ENCODE results near the gene SAA1.
"Not testable (repeated sequence)": the region's sequence is repeated elsewhere in the genome, so short reads cannot be mapped to it uniquely, and the experiment has no call there.

SAA1 gene

DNA sequence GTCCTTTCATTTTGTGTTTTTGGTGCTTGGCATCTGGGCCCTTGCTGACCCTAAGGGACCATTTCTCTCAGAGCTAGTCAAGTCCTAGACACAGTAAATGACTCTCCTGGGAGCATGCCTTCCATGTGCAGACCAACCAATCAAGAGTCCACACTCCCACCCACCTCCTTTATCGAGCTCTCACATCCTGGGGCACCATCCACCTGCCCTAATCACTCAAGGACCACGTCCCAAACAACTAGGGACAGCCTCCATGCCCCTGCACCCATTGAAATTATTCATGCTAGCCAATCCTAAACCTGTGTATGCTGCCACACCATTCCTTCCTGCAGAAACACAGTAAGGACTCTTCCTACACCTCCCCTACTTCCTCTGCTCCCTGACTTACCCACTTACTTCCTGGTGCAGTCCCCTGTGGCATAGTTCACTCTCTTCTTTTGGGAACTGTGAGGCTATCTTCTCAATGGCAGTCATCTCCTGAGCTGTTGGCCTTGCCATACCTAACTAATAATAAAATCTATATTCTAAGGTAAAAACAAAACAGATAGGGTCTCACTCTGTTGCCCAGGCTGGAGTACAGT, 11.2 kb upstream of the SAA1 start:
- no peak overlapping the region for H3K4me3 ChIP-seq (ENCODE audit: low read depth, low read length)

DNA sequence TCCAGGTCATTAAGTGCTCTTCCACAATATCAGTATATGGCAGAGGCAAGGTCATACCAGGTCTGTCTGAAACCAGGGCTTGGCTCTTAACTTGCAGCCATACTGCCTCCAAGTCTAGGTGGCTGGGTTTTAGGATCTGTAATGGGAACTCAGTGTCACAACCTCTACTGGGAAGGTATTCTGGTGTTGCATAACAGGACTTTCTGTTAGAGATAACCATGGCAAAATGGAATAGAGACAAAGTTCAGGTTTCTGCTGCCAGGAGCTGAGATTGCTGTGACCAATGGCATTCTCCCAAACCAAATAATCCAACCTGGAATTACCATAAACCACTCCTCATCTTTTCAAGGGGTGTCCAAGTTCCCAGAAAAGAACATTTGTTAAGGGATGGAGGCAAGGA, 6.8 kb upstream of the SAA1 start:
- H3K4me3 ChIP-seq (ENCODE audit: low read depth, low read length) = no peak overlapping the region

DNA sequence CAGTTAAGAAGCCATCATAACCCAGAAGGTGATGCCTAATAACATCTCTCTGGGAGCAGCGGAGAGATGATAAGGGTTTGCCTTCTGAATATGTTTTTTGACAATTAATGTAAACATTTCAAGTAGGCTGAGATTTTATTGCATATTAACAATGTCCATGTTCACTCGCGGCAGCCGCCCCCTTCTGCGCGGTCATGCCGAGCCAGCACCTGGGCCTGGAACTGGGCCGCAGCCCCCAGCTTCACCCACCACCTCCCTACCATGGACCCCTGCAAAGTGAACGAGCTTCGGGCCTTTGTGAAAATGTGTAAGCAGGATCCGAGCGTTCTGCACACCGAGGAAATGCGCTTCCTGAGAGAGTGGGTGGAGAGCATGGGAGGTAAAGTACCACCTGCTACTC, 4.3 kb upstream of the SAA1 start:
- H3K4me3 ChIP-seq (ENCODE audit: low read depth, low read length) = no peak overlapping the region

DNA sequence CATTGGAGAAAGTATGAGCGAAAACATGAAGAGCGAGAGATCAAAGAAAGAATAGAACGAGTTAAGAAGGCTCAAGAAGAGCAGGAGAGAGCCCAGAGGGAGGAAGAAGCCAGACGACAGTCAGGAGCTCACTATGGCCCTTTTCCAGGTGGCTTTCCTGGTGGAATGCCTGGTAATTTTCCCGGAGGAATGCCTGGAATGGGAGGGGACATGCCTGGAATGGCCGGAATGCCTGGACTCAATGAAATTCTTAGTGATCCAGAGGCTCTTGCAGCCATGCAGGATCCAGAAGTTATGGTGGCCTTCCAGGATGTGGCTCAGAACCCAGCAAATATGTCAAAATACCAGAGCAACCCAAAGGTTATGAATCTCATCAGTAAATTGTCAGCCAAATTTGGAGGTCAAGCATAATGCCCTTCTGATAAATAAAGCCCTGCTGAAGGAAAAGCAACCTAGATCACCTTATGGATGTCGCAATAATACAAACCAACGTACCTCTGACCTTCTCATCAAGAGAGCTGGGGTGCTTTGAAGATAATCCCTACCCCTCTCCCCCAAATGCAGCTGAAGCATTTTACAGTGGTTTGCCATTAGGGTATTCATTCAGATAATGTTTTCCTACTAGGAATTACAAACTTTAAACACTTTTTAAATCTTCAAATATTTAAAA, 3.2 kb upstream of the SAA1 start:
- not testable (repeated sequence) for H3K4me3 ChIP-seq (ENCODE audit: low read depth, low read length)

DNA sequence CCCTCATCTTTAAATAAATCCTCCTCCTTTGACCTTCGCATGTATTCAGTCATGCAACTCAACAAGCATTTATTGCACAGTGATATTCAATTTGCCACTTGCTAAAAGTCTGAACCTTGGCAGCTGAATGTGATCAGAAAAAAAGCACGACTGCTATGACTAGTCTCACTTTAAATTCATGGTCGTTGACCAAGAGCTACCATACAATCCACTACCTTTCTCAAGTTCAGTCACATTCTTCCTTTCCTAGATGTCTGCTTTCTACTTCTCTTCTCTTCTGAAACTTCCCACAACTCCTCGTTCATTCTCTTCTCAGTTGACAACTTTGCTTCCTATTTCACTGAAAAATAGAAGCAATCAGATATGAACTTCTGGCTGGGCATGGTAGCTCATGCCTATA, 2.0 kb upstream of the SAA1 start:
- no peak overlapping the region for H3K4me3 ChIP-seq (ENCODE audit: low read depth, low read length)

DNA sequence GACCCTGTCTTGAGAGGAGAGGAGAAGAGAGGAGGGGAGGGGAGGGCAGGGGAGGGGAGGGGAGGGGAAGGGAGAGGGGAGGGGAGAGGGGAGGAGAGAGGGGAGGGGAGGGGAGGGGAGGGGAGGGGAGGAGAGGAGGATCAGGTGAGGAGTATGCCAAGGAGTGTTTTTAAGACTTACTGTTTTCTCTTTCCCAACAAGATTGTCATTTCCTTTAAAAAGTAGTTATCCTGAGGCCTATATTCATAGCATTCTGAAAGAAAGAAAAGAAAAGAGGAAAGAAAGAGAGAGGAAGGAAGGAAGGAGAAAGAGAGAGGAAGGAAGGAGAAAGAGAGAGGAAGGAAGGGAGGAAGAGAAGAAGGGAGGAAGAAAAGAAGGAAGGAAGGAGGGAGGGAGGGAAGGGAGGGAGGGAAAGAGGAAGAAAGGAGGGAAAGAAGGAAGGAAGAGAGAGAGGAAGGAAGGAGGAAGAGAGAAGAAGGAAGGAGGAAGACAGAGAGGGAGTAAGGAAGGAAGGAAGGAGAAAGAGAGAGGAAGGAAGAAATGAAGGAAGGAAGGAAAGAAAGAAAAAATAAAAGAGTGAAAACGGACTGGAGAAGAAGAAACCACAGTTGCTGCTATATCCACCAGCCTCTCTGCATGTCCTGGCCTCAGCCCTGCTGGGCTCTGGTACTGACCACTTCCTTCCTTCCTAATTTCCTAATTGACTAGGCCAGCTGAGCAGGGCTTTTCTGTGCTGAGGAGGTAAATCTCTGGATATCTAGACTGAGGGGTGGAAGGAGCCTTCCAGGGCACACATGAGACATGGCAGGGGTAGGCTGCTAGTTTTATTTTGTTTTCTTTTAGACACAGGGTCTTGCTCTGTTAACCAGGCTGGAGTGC, 1.1 kb upstream of the SAA1 start:
- no peak overlapping the region for H3K4me3 ChIP-seq (ENCODE audit: low read depth, low read length)

DNA sequence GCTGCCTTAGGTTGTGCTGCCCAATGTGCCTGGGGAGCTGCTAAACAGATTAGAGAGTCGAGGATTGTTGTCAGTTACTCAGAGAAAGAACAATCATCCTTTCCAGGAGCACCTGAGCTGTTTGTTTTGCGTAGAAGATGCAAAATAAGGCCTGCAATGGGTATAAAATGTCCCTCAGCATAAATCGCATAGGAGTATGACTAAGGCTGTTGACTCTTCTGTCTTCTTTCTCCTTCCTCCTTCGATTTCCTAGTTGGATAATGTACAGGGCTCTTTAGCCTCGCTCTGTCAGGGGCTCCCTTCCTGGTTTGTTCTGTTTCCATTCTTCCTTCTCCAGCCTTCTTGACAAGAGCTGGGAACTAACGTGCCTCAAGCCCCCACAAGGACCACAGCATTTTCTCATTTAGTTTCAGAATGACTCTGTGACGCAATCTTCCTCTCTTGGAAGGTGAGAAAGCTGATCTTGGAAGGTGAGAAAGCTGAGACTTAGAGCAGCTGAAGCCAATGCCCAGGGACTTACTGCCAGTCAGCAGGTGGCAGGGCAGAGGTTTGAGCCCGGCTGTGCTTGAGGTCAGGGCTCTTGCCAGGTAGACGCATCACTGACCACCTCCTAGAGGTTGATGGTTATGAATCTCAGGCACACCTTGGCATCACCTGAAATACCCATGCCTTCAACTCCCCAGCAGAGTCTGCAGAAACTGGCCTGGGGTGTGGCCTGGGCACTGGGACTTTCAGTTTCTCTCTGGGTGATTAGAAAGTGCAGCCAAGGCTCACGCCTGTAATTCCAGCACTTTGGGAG, 1.5 kb downstream of the SAA1 start:
- not testable (repeated sequence) for H3K4me3 ChIP-seq (ENCODE audit: low read depth, low read length)

DNA sequence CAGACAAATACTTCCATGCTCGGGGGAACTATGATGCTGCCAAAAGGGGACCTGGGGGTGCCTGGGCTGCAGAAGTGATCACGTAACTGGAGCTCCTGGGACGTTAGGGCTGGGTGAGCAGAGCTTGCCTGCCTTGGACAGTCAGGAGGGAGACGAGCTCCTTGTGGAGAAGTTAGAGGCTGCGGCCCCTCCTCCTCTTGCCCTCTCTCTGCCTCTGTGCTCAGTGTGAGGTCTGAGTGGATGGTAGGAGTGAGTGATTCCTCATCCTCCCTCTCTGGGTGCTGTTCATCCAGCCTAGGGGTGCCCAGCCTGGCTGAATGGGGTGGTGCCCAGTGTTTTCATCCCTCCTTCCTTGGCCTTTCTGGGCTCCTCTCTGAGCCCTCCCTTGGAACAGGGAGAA, 3.2 kb downstream of the SAA1 start:
- H3K4me3 ChIP-seq (ENCODE audit: low read depth, low read length) = not testable (repeated sequence)

DNA sequence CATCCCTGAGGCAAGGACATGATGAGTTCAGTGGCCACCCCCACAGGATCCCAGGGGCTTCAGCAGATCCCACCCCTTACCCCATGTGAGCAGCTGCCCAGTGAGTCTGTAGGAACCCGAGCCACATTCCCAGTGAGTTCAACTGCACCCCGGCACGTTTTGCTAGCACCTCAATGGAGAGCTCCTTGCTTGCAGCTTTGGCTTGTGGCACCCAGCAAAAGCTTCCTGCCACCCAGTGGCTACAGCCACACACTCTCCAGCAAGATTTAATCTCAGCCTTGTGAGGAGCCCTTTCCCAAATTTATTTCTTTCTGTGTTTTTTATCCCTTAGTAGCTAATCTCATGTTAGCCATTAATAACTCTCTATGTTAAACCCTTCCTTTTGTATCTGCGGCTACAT, 4.0 kb downstream of the SAA1 start:
- H3K4me3 ChIP-seq (ENCODE audit: low read depth, low read length) = no peak overlapping the region

DNA sequence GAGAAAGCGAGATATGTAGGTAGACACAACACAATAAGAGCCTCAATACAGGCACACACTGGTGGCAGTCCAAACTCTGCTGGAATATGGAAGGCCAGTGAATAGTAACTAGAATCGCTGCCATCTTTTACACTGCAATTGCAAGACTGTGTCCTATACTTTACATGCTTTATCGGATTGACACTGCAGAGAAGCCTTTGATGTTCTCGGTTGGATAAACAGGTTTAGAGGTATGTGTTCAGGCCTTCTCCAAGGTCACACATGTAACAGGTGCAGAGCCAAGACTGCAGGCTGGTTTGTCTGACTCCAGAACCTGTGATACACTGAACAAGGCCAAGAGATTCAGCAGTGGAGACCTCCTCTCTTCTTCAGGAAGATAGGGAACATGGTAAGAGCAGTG, 5.1 kb downstream of the SAA1 start:
- H3K4me3 ChIP-seq (ENCODE audit: low read depth, low read length) = no peak overlapping the region

DNA sequence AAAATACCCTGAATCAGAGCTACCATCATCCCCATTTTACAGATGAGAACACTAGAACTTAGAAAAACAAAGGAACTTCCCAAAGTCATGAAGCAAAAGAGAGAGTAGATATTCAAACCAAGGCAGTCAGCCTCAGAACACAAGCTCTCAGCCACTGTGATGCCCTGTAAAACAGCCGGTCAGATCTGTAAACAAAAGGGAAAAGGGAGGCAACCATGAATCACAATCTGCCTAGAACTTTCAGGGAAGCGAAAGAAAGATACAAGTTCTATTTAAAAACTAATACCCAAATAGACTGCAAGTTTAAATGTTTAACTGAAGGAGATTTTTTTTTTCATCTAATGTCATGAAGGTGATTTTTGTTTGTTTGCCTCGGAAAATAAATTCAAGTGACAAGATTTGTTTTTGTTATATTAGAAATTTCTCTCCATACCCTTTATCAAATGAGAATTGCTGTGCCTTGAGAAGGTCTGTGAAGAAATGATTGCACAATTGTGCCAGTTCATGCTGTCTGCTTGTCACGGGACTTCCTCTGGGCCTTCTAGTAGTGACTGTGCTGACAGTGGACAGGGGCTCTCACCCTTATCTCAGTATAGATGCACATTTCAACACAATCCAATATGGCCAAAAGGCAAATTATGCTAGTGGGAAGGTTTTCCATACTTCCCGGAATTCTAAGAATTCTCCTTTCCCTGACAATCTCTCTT, 11.7 kb downstream of the SAA1 start:
- H3K4me3 ChIP-seq (ENCODE audit: low read depth, low read length) = no peak overlapping the region

DNA sequence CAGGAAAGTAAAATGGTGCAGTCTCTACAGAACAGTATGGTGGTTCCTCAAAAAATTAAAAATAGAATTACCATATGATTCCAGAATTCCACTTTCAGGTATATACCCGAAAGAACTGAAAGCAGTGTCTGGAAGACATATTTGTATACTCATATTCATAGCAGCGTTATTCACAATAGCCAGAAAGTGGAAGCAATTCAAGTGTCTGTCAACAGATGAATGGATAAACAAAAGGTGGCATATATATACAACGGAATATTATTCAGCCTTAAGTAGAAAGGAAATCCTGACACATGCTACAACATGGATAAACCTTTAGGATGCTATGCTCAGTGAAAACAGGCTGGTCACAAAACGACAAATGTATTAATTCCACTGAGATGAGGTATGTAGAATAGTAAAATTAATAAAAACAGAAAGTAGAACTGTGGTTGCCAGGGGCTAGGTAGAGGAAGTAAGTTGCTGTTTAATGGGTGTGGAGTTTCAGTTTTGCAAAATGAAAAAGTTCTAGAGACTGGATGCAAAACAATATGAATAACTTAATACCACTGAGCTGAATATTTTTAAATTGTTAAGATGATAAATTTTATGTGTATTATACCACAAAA, 14.5 kb downstream of the SAA1 start:
- no peak overlapping the region for H3K4me3 ChIP-seq (ENCODE audit: low read depth, low read length)

DNA sequence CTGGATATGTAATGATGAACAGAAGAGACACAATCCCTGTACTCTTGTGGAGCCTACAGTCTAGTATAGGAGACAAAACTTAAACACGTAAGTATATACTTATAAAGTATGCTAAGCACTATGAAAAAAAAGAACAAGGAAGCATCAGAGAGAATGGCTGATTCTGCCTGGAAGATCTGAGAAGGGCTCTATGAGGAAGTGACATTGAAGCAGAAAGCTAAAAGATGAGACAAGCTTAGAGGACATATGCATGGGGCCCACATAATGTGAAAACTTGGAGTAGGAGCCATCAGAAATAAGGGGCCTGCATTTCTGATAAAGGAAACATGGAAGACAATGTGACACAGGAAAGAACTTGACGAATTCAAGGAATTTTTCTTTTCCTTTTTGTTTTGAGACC, 16.6 kb downstream of the SAA1 start:
- H3K4me3 ChIP-seq (ENCODE audit: low read depth, low read length) = no peak overlapping the region

DNA sequence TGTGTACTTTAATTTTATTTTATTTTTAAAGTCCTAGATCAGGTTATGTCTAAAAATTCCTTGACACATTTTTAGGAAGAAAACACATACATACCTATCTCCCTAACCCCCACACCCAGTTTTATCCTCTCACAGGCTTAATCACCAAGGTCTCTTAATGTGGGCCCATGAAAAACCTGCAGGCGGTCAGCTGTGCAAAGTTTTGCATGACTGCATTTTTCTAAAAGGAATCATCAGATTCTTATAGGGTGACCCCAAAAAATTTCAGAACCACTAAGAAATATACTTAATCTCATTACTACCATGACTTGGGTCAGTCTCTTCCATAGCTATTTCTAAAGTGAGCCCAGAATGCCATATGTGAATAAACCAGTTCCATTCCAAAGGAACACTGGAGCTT, 19.8 kb downstream of the SAA1 start:
- no peak overlapping the region for H3K4me3 ChIP-seq (ENCODE audit: low read depth, low read length)

DNA sequence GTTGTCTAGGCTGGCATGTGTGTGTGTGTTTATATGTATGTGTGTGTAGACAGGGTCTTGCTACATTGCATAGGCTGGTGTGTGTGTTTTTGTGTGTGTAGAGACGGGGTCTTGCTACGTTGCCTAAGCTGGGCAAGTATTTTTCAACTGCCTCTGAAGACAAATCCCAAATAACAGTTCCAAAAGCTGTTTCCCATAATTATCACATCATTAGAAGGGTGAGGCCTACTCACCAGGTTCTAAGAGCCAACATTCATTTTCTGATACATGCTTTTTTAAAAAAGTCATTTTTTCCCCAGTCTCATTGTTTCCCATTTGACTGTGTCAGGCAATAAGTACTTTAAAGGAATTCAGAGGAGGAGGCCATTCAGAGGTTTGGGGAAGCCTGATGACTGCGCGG, 22.8 kb downstream of the SAA1 start:
- H3K4me3 ChIP-seq (ENCODE audit: low read depth, low read length) = no peak overlapping the region

DNA sequence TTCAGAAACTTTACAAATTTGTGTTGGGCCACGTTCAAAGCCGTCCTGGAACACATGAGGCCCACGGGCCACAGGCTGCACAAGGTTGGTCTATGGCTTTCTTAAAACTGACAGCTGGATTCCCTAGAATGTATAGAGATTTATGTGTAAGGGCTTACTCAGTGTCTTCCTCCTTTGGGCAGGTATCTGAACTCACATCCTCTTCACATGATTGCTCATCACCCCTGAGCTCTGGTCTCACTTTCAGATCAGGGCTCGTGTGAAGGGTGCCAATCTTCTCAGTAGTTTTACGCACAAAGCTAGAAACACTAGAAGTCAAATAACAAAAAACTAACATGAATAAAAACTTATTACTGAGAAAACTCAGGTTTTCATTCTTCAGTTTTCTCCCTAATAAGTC, 28.8 kb downstream of the SAA1 start:
- no peak overlapping the region for H3K4me3 ChIP-seq (ENCODE audit: low read depth, low read length)

DNA sequence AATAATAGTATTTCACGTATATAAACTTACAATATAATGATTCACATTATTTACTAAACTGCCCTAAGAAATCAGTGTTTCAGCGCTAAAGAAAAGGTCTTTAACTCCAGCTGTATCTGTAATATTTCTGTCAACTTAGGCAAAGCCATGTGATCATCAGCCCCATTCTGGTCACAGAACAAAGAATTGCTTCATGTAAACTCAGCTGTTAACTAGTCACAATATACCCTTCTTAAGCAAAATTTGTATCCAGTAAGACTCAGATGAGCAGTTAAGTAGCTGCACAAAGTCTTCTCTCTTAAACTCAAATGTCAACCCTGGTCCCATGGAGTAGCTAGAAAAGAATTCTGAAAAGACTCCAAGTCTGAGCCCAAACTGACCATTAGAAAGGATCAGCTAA, 29.3 kb downstream of the SAA1 start:
- H3K4me3 ChIP-seq (ENCODE audit: low read depth, low read length) = no peak overlapping the region

DNA sequence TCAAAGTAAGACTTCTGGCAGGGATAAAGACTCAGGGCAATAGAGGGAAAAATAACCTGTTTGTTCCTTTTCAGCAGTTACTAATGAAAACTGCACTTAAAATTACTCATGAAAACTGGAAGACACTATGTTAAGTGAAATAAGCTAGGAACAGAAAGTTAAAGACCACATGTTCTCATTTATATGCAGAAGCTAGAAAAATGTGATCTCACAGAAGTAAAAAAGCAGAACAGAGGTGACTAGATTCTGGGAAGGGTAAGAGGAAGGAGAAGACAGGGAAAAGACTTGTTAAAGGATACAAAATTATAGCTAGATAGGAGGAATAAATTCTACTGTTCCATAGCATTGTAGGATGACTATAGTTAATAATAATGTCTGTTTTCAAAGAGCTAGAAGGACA, 33.7 kb downstream of the SAA1 start:
- no peak overlapping the region for H3K4me3 ChIP-seq (ENCODE audit: low read depth, low read length)

DNA sequence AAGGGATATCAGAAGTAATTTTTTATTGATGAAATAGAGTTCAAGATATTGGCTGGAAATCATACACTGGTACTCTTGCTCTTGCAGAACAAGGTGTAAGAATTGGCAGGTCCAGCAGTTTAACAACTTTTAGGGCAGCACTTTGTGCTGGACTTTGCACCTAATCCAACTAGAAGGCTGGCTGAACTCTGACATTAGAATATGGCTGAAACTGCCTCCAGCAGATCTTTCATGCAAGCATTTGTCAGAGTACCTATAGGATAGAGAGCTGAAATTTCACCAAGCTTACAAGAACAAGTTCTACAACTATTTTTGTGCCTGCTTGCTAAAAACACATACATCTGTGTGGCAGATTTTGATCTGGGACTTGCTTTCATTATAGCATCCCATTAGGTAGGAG, 38.7 kb downstream of the SAA1 start:
- no peak overlapping the region for H3K4me3 ChIP-seq (ENCODE audit: low read depth, low read length)

DNA sequence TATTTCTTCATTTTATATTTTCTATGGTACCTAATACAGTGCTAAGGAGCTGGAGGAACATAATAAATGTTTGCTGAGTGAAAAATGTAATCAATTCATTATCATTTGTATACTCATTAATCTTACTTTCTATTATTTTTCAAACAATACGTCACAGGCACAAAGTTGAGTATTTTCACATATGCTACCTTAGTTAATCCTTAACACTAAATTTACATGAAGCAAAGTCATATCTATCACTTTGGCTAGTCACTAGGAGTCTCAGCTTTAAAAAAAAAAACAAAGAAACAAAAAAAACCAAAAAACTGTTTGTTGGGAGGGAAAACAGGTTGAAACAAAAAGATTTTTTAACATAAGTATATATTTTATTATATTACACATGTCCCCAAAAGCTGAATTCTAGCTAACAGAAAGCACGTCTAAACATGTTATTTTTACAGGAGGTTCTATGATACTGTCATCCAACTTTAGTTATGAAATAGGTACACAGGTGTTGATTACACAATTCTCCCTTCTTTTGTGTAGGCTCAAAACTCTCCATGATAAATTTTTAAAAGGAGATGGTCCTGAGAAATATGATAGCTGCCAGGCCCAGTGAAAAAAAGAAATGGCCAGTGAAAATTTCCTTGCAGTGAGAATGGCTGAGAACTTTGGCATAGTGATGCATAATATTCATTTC, 41.5 kb downstream of the SAA1 start:
- no peak overlapping the region for H3K4me3 ChIP-seq (ENCODE audit: low read depth, low read length)
